ENCODE measurements around the gene OR2W1. TPM values are rescaled to one million over a fixed set of nuclear protein-coding genes. Genes with fewer than 3 reads are reported as not detected.

The OR2W1 gene
- total and polyA plus RNA-seq, 2 donors (not counting 3 experiments of a cell fraction or from before 2014, with no cell fraction given), result not detected

DNA sequence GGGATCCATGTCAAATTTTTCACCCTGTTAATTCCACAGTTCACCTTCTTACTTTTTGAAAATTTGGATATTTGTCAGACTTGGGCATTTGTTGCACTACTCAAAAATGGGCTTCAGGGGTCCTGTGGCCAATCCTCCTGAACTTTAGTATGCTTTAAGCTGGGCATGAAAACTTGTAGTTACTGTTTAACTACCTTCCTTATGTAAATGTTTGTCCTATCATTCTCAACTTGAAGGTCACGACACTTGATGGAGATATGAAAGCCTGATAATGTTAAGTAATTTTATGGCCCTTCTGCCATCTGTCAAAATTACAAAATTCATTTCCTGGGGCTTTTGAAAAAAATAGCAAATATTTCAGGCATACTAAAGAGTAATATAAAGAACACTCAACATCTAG lies 35.6 kb downstream of the OR2W1 start:
- BruUV-seq (replicated peaks), result no TSS peak
- dilution Hi-C loops (cut with MboI; ENCODE audit: extremely low pct_ligation_motif_present, low sequenced_read_pairs), result no loop called here

More for the DNA sequence above, 35.6 kb downstream of the OR2W1 start:
- no peaks in the 10 kb centered on the region for H3K9me3 ChIP-seq (replicated peaks; ENCODE audit: control insufficient read depth, insufficient read depth, low read length)
- H3K9me1 ChIP-seq (replicated peaks; ENCODE audit: control insufficient read depth, extremely low read depth, insufficient read depth, low read length), result no peaks in the 10 kb centered on the region
- no peaks in the 10 kb centered on the region for H4K20me1 ChIP-seq (replicated peaks; ENCODE audit: control insufficient read depth, extremely low read depth, insufficient read depth, low read length)
- no peak for TF ChIP-seq POLR2AphosphoS5 (IDR thresholded peaks at IDR 0.05; ENCODE audit: insufficient read depth, low read depth, low read length)
- no peak for TF ChIP-seq JUN (IDR thresholded peaks at IDR 0.05; ENCODE audit: borderline replicate concordance, insufficient read depth, insufficient read length, low read depth)
- TF ChIP-seq MYC (IDR thresholded peaks at IDR 0.05; ENCODE audit: low read depth, low read length), result no peak
- no peak for TF ChIP-seq POLR2A (IDR thresholded peaks at IDR 0.05; ENCODE audit: low read depth, low read length)
- TF ChIP-seq CTCF (IDR thresholded peaks at IDR 0.05; ENCODE audit: extremely low read depth in 1 of 2, insufficient read depth in 1 of 2, low read depth in 1 of 2, low read length in 2 of 2), result no peak
- no peak for TF ChIP-seq EZH2 (IDR thresholded peaks at IDR 0.05; ENCODE audit: borderline replicate concordance, low read depth, low read length, severe bottlenecking)
- no peak for TF ChIP-seq MAX (IDR thresholded peaks at IDR 0.05; ENCODE audit: insufficient read depth, insufficient read length)
- FAIRE-seq (no peak), DNase-seq (ENCODE audit: low read depth, low spot score) (no peak)
- POLR2A ChIA-PET, result no interaction called here
- H3K4me1 ChIP-seq (ENCODE audit: control insufficient read depth, extremely low read depth, insufficient read depth, low read length), result peaks cover 8% of the 10 kb centered on the region
- no peak overlapping the region for H2AFZ ChIP-seq (ENCODE audit: low read depth, low read length)
- H3K4me3 ChIP-seq (replicated peaks in 1 of 3; ENCODE audit: insufficient read depth in 1 of 3, low read depth in 1 of 3, low read length in 3 of 3), result no peak overlapping the region
- peaks cover 3 to 14% of the 10 kb centered on the region in 2 experiments for H3K27me3 ChIP-seq (ENCODE audit: control insufficient read depth in 2 of 2, insufficient read depth in 2 of 2, low read length in 2 of 2)
- H3K36me3 ChIP-seq (ENCODE audit: control insufficient read depth in 2 of 2, extremely low read depth in 1 of 2, insufficient read depth in 2 of 2, low read length in 2 of 2), result no peaks in the 10 kb centered on the region
- H3K79me2 ChIP-seq (ENCODE audit: control insufficient read depth, insufficient read depth, low read length), result no peaks in the 10 kb centered on the region
- intact Hi-C loops (cut with micrococcal nuclease), result no loop called here
- no peak overlapping the region for H3K27ac ChIP-seq (ENCODE audit: insufficient read depth, low read depth, low read length)
- CTCF ChIA-PET, result interaction anchor here (1.0 kb wide), 1 partner anchor 10 kb away, joined by 3 read pairs; no protein-coding TSS in a partner anchor
- H3K9ac ChIP-seq (replicated peaks; ENCODE audit: extremely low read depth, insufficient read depth, low read length), result no peak overlapping the region
- H3K4me2 ChIP-seq (ENCODE audit: insufficient read depth, low read length), result no peak overlapping the region

Data from endothelial cell of umbilical vein (primary cell).